ENCODE measurements around the gene ATP5F1D. TPM values are rescaled to one million over a fixed set of nuclear protein-coding genes. Genes with fewer than 3 reads are reported as not detected.

ATP5F1D gene
- total and polyA plus RNA-seq, 2 of the 13 experiments (the other 11 are each of a cell fraction or from before 2014, with no cell fraction given) = 39.4 to 78.7 TPM

- TF ChIP-seq ZBTB33 (CRISPR knock-in tag; IDR thresholded peaks at IDR 0.05) = no peak
- peak; percentile 51; the same call in 1 of the 2 replicates for TF ChIP-seq ZNF609 (CRISPR knock-in tag; IDR thresholded peaks at IDR 0.05; ENCODE audit: borderline replicate concordance)
- TF ChIP-seq ZHX2 (IDR thresholded peaks at IDR 0.05; ENCODE audit: low read depth) = no peak; the same call in 1 of the 2 replicates
- TF ChIP-seq ZHX2 (CRISPR knock-in tag; IDR thresholded peaks at IDR 0.05; ENCODE audit: borderline replicate concordance) = no peak
- peak; percentile 75; the same call in 1 of the 2 replicates for TF ChIP-seq ARNT2 (CRISPR knock-in tag; IDR thresholded peaks at IDR 0.05; ENCODE audit: low read depth)
- peak; percentile 64; the same call in 1 of the 2 replicates for TF ChIP-seq TARDBP (CRISPR knock-in tag; IDR thresholded peaks at IDR 0.05)
- TF ChIP-seq MLLT10 (CRISPR knock-in tag; IDR thresholded peaks at IDR 0.05) = no peak
- no peak for TF ChIP-seq ZNF713 (CRISPR knock-in tag; IDR thresholded peaks at IDR 0.05)
These were observed 36.1 kb upstream of the ATP5F1D start, which contains the start of gene STK11 (continued) for GRCh38 chr19:1205114-1206099.

All from HepG2 (cell line).